Type B pancreatic cell (in vitro differentiated cells): Measurements from ENCODE around the gene CDKN2A. TPM values are rescaled to one million over a fixed set of nuclear protein-coding genes. Genes with fewer than 3 reads are reported as not detected.
A peak's percentile ranks its signal among the peaks of the same experiment; 100 is the strongest.

Experiments used
- DNase-seq: peaks from one replicate; pipeline ENCODE4 v3.0.0; 2021; ENCODE audit warnings: mixed read lengths; ENCODE audit not compliant: unreplicated experiment; ENCODE audit errors: extremely low spot score
- H3K27ac Mint-ChIP-seq: 2 replicates; pipeline ENCODE4 v1.8.0; 2021; ENCODE audit warnings: mild to moderate bottlenecking, mixed read lengths
- H3K27me3 Mint-ChIP-seq: 2 replicates; pipeline ENCODE4 v1.8.0; 2021; ENCODE audit warnings: mixed read lengths
- H3K36me3 Mint-ChIP-seq: 2 replicates; pipeline ENCODE4 v1.8.0; 2021; ENCODE audit warnings: mixed read lengths
- H3K4me1 Mint-ChIP-seq: one replicate; pipeline ENCODE4 v1.8.0; 2021; ENCODE audit warnings: mixed read lengths; ENCODE audit not compliant: unreplicated experiment
- H3K4me3 Mint-ChIP-seq: 2 replicates; pipeline ENCODE4 v1.8.0; 2021; ENCODE audit warnings: mild to moderate bottlenecking, mixed read lengths
- H3K9me3 Mint-ChIP-seq: 2 replicates; pipeline ENCODE4 v1.8.0; 2021; ENCODE audit warnings: mixed read lengths
- total RNA-seq: library from RNA; stranded (reverse); gene quantifications from 2 replicates; pipeline ENCODE4 v1.2.1, GENCODE V29; 2021; ENCODE audit warnings: low replicate concordance
- TF ChIP-seq, protein P1 (sequence below): fragments of 200-600 bp; sonication (generic); conservative IDR thresholded peaks from 2 replicates; pipeline ENCODE4 v1.5.0; 2021; ENCODE audit warnings: antibody characterized with exemption, mild to moderate bottlenecking

The CDKN2A gene
- total RNA-seq, 1 donor from 2014 or later = 1.8 TPM

DNA sequence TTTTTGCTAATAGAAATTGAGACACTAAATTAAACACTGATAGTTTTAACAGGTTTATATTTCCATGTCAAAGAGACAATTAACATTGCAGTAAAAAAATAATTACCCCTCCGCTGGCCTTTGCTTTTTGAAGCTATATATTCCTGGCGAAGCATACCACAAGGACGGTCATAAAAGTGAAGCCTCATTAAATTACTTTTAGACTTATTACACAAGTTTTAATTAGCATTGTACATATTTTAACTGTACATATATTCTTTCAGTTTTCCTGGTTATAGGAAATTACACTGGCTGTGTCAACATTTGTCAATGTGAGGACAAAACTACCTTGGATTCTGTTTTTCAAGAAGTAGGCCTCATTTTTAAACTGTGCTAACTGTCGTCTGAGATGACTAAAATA, 1.2 kb downstream of the CDKN2A start:
- Mint-ChIP-seq H3K9me3 (no peaks in the 10 kb centered on the region), H3K4me1 (no peaks in the 10 kb centered on the region), H3K27me3 (peaks cover 87% of the 10 kb centered on the region), H3K36me3 (no peaks in the 10 kb centered on the region), H3K4me3 (peak overlapping the region; percentile 80), H3K27ac (no peak overlapping the region)
- TF ChIP-seq, protein P1, sequence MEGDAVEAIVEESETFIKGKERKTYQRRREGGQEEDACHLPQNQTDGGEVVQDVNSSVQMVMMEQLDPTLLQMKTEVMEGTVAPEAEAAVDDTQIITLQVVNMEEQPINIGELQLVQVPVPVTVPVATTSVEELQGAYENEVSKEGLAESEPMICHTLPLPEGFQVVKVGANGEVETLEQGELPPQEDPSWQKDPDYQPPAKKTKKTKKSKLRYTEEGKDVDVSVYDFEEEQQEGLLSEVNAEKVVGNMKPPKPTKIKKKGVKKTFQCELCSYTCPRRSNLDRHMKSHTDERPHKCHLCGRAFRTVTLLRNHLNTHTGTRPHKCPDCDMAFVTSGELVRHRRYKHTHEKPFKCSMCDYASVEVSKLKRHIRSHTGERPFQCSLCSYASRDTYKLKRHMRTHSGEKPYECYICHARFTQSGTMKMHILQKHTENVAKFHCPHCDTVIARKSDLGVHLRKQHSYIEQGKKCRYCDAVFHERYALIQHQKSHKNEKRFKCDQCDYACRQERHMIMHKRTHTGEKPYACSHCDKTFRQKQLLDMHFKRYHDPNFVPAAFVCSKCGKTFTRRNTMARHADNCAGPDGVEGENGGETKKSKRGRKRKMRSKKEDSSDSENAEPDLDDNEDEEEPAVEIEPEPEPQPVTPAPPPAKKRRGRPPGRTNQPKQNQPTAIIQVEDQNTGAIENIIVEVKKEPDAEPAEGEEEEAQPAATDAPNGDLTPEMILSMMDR = no peak
- DNase-seq = no peak

DNA sequence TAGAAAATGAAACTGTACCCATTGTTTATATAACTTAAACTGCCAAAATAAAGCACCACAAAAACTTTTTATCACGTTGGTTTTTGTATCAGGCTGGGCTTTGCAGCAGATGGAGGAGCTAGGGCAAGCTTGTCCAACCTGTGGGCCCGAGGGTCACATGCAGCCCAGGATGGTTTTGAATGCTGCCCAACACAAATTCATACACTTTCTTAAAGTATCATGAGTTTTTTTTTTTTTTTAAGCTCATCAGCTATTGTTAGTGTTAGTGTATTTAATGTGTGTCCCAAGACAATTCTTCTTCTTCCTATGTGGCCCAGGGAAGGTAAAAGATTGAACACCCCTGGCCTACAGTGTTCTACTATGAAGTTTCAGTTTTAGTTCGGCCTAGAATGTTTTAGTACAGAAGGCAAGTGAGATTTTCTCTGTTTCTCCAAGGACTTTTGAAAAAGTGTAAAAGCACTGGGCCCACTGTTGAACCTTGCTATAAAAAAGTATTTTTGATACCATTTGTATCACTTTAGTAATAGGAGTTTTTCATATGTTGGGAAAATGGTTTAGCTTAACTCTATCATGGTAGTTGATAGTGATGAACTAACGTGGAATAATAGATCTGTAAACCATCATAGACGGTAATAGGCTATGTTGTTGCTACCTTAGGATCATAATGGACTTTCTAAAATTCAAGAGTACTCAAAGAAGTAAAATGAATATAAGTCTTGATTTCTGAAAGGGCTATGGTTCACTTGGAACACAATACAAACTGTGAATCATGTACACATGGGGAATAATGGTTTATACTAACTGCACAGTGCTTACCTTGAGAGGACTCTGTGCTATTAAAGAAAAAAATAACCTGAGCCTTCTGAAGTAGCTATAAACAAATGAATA, 2.9 kb downstream of the CDKN2A start:
- Mint-ChIP-seq H3K4me3 (peak overlapping the region; percentile 11), H3K4me1 (no peaks in the 10 kb centered on the region), H3K36me3 (no peaks in the 10 kb centered on the region), H3K27me3 (peaks cover 87% of the 10 kb centered on the region), H3K9me3 (no peaks in the 10 kb centered on the region), H3K27ac (no peak overlapping the region)
- no peak for DNase-seq
- TF ChIP-seq, protein P1 = no peak

DNA sequence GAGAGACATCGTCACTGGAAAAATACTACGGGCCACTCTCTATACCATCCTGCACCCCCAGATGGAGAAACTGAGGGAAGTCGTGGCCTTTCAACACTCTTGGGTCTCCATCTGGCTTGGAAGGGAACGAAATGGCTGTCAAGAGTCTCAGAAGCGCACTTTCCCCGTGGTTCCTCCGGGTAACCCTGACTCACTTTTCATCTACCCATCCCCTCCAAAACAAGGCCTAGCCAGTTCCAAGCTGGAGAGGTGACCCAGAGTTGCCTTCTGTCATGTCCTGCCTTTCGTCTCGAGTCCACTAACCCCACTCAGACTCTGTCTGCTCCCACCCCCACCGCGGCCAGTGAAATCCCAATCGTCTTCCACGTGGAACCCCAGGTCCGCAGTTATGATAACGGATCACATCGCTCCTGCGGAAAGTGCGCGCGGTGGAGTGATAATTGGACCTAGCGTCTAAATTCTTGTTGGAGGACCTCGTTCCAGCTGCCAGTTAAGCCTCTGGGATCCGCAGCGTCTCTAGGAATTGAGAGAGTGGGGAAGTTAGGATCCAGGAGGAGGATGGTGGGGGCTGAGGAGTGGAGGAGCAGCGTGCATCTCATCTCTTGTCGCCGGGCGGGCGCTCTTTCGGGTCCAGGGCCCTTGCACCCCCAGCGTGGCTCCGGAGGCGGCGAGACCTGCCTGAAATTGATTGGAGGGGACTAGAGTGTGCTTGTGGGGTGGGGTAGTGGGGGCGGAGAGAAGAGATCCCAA, 4.6 kb downstream of the CDKN2A start:
- H3K4me1 Mint-ChIP-seq = no peaks in the 10 kb centered on the region
- H3K4me3 Mint-ChIP-seq = peak overlapping the region; percentile 8
- no peaks in the 10 kb centered on the region for H3K36me3 Mint-ChIP-seq
- TF ChIP-seq, protein P1 = no peak
- DNase-seq = no peak
- H3K27me3 Mint-ChIP-seq = peaks cover 87% of the 10 kb centered on the region
- H3K9me3 Mint-ChIP-seq = no peaks in the 10 kb centered on the region
- no peak overlapping the region for H3K27ac Mint-ChIP-seq

DNA sequence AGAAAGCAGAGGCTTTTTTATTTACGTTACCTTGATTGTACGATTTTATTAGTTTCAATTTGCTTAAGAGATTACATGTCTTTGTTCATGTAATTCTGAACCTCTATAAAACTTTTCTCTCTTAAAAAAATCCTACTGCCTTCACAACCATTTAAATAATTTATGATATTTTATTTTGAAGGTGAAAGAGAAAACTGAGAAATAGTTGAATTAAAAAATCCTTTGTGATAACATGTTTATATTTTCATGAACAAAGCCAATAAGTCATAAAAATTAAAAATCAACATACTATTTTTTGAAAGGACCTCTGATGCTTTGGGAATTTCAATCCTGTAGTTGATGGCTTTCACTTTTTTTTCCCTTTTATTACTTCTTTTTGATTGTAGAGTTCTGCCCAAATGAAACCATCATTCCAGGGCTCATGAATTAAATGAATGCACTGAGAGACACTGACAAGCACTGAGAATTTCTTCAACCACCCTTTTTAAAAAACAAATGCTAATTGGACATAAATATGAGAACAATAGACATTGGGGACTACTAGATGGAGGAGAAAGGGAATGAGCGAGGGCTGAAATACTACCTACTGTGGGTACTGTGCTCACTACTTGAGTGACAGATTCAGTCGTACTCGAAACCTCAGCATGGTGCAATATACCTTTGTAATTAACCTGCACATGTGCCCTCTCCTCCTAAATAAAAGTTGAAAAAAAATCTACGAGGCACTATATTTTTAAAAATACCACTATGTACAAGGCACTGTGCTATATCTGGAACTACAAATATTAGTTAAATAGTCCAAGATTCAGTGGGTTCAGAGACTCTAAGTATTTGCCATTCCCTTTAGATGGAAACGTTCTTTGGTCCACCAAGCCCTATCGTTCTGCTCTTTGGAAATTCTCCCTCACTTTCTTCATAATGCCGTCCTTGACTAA, 5.9 kb downstream of the CDKN2A start:
- no peak for DNase-seq
- H3K4me1 Mint-ChIP-seq = no peaks in the 10 kb centered on the region
- peak overlapping the region; percentile 44 for H3K27ac Mint-ChIP-seq
- no peaks in the 10 kb centered on the region for H3K9me3 Mint-ChIP-seq
- no peaks in the 10 kb centered on the region for H3K36me3 Mint-ChIP-seq
- TF ChIP-seq, protein P1 = no peak
- no peak overlapping the region for H3K4me3 Mint-ChIP-seq
- peaks cover 91% of the 10 kb centered on the region for H3K27me3 Mint-ChIP-seq

DNA sequence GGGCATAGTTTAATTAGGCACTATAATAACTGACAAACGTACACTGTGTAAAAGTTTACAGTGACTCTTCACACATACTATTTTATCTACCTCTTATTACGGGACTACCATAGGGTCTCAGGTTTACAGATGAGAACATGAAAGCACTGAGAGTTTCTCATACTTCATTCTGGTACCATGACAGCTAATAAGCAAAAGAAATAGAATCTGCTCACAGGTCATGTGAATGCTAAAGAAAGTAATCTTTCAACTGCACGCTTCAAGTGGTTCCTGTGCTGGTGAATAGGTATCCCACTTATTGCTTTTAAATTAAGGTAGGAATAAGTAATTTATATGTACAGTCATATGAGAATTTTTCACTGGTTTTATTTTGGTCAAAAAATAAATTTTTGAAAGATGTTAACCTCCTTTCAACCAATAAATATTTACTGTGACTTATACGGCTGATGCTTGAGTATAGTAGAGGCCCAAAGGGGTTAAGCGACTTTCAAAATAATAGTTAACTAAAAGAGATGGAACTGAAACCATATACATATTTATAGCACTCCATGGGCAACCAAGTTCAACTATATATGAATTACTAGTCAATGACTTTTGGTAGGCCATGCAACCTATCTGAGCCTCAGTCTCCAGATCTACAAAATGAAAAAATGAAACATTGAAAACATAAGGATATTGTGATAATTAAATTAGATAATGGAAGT, 8.1 kb downstream of the CDKN2A start:
- TF ChIP-seq, protein P1 = no peak
- DNase-seq = no peak
- Mint-ChIP-seq H3K9me3 (no peaks in the 10 kb centered on the region), H3K36me3 (no peaks in the 10 kb centered on the region), H3K4me1 (no peaks in the 10 kb centered on the region), H3K27ac (no peak overlapping the region), H3K4me3 (no peak overlapping the region), H3K27me3 (peaks cover 100% of the 10 kb centered on the region)
